ENCODE measurements around the gene PTPRG.

DNA sequence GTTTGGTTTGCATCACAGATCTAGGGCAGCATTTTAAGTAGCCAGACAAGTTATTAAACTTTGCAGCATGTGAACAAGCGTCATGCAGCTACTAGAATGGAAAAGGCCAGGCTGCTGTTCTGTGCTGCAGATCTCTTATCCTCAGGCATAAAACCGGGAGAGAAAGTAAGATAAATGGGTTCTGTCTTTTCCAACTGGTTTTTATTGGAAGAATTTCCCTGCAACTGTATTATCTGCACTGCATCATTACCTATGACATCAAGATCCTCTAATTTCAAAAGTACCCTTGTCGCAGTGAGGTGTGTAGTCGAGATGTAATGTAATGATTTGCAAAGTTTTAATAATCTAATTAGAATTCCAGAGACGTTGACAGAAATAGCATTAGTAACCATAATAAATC lies 571.6 kb downstream of the PTPRG start:
- no peak for TF ChIP-seq EZH2phosphoT487 (IDR thresholded peaks at IDR 0.05; ENCODE audit: low read depth)
- TF ChIP-seq, protein P1, sequence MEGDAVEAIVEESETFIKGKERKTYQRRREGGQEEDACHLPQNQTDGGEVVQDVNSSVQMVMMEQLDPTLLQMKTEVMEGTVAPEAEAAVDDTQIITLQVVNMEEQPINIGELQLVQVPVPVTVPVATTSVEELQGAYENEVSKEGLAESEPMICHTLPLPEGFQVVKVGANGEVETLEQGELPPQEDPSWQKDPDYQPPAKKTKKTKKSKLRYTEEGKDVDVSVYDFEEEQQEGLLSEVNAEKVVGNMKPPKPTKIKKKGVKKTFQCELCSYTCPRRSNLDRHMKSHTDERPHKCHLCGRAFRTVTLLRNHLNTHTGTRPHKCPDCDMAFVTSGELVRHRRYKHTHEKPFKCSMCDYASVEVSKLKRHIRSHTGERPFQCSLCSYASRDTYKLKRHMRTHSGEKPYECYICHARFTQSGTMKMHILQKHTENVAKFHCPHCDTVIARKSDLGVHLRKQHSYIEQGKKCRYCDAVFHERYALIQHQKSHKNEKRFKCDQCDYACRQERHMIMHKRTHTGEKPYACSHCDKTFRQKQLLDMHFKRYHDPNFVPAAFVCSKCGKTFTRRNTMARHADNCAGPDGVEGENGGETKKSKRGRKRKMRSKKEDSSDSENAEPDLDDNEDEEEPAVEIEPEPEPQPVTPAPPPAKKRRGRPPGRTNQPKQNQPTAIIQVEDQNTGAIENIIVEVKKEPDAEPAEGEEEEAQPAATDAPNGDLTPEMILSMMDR (IDR thresholded peaks at IDR 0.05; ENCODE audit: low read depth, low read length), result no peak

Measured in OCI-LY3 (cell line).